HG03354 (cell line): ENCODE data around the gene TAF9.
"Not testable (repeated sequence)": the region's sequence is repeated elsewhere in the genome, so short reads cannot be mapped to it uniquely, and the experiment has no call there.

Source experiments
- ATAC-seq: cut with Tn5 transposase; IDR thresholded peaks from one replicate; pipeline ENCODE4 v1.9.1; 2021; ENCODE audit warnings: mild to moderate bottlenecking; ENCODE audit not compliant: unreplicated experiment, poor library complexity, severe bottlenecking

Gene TAF9

DNA sequence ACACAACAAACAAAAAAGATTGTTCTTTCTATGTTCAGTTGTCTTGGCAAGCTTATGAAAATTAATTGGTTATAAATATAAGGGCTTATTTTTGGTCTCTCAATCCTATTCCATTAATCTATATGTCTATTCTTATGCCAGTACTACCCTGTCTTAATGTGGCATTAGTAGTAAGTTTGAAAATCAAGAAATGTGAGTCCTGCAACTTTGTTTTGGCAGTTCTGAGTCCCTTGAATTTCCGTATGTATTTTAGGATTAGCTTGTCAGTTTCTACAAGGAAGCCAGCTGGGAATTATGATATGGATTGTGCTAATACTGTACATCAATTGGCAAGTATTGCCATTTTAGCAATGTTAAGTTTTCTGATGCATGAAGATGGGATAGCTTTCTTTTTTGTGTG is 26.2 kb downstream of the TAF9 start:
- no peak for ATAC-seq

DNA sequence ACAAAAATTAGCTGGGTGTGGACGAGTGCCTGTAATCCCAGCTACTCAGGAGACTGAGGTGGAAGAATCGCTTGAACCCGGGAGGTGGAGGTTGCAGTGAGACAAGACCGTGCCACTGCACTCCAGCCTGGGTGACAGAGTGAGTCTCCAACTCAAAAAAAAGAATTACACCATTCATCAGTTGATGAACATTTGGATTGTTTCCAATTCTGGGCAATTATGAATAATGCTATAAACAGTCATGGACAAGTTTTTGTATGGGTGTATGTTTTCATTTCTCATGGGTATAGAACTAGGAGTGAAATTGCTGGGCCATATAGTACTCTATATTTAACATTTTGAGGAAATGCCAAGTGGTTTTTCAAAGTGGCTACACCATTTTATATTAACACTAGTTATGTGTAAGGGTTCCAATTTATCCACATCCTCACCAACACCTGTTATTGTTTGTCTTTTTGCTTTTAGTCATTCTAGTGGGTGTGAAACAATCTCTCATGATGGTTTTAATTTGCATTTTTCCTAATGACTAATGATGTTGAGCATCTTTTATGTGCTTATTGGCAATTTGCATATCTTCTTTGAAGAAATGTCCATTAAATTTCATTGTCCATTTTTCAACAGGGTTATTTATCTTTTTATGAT is 27.7 kb downstream of the TAF9 start:
- ATAC-seq: no peak

DNA sequence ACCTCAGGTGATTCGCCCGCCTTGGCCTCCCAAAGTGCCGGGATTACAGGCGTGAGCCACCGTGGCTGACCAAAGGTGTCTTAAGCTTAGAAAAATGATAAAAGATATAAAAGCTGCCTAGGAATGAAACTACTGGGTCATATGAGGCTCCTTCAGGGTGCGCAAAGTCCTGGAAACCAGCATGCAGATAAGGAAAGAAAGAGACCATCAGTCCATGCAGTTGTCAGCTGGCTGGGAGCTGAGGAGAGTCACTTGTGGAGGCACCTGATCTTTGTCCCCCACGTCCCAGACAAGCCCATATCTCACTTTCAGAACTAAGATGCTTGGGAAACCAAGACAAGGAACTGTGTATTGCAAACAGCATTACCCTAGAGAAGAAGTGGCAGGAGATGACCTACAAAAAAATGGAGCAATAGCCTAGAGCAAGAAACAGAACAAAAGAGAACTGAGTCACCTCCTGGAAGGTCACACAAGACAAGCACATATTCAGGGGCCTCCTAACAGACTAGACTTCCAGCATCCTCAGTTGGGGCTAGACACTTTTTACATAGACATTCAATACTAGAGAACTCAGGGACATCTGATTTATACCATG is 33.9 kb downstream of the TAF9 start:
- no peak for ATAC-seq

DNA sequence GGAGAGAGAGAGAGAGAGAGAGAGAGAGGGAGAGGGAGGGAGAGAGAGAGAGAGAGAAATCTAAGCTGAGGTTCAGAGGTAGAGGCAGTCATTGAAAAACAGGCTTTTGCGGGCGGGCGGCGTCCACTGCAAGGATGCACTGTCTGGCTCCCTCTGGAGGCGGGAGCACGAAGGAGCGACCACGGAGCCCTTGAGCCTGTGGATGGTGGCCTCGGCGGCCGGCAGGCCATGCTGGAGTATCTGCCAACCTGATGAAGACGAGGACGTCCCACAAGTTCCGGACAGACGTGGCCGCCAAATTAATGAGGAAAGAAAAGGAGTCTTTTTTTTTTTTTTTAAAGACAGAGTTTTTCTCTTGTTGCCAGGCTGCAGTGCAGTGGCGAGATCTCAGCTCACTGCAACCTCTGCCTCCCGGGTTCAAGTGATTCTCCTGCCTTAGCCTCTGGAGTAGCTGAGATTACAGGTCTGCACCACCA is 34.5 kb downstream of the TAF9 start:
- peak; percentile 67 for ATAC-seq

DNA sequence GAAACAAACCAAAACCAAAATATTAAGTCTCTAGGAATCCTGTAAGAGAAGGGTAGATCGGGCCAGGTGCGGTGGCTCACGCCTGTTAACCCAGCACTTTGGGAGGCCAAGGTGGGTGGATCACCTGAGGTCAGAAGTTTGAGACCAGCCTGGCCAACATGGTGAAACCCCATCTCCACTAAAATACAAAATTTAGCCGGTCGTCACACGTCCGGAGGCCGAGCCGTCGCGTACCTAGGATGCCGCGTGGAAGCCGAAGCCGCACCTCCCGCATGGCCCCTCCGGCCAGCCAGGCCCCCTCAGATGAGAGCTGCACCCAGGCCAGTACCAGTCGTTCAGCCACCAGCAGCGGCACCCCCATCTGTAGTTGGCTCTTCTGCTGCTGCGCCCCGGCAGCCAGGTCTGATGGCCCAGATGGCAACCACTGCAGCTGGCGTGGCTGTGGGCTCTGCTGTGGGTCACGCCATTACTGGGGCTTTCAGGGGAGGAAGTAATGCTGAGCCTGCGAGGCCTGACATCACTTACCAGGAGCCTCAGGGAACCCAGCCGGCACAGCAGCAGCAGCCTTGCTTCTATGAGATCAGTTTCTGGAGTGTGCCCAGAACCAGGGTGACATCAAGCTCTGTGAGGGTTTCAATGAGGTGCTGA is 35.5 kb downstream of the TAF9 start:
- ATAC-seq: not testable (repeated sequence)

DNA sequence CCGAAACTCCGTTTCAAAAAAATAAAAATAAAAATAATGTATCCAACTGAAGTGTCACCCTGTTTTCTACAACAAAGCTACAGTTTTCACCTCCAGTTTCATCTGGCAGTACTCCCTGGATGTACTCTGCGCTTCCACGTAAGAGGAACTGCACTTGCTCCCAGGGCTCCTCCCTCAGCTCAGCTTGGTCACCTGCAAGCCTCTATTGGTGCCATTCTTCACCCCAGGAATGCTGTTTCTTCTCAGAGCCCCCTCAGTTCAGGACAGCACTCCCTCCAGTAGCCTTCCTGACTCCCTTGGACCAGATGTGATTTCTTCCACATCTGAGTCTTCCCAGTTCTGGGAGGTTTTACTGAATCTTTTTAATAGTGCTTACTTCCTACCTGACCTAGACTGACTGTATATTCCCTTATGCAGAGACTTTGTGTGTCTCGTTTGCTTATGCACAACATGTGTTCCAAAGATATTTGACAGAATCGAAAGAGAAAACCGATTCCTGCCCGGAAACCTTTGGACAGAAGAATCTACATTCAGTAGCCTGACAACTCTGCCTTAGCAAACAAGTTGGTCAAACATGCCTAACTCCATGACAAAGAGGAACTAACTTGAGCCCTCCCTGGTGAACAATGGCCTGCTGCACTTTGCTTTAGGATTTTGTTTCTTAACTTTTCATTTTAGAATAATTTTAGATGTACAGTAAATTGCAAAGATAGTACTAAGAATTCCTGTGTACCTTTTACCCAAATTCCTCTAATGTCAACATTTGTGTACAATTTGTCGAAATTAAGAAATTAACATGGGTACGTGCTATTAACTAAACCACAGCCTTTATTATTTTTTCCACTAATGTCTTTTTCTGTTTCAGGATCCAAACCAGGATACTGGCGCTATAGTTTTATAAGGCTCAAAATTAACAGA is 37.5 kb downstream of the TAF9 start:
- no peak for ATAC-seq

DNA sequence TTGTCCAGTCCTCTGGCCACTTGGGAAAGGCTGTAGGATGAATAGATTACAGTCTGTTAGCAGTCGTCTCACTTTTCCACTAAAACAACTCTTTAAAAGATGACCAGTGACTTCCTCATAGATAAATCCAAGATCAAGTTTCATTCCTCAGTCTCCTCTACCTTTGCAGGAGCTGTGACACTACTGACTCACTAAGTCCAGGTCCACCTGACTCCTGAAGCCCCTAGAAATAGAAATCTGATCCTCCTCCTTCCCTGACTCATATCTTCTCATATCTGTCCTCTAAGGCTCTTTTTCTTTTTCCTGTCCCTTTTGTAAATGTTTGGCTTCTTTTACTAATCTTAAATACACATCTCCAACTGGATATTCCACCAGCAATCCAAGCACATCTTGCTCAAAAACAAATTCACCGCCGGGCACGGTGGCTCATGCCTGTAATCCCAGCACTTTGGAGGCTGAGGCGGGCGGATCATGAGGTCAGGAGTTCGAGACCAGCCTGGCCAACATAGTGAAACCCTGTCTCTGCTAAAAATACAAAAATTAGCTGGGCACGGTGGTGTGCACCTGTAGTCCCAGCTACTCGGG is 39.3 kb downstream of the TAF9 start:
- no peak for ATAC-seq

DNA sequence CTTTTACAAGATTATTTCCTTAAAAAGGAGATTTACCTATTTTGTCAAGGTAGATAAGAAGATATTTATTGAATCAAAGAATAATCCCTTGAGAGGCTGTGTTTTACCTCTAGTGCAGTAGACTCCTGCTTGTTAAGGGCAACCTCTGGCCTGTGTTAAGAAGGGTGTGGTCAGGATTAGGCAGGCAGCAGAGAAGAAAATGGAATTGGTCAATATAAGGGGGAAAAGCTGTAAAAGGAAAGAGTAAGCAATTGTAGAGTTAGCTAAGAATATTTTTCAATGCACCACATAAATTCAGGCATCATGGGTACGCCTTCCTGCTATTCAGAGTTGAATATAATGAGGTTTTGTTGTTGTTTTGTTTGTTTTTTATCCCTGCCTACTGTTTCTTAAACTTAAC is 43.0 kb downstream of the TAF9 start:
- ATAC-seq: no peak

DNA sequence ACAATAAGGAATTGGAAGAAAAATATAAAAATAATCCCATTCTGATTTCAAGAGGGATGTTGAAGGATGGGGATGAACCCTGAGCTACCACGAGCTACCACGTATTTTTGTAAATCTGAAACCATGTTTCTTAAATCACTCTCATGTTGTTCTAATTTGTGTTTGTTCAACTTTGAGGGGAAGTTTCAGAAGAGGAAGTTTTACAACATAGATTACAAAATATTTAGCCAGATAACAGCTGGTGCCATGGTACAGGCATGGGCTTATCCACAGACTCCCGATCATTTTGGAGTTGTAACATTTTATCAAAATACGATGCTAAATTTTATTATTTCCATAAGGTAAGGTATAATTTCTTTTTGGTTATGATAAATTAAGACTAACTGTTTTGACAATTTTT is 51.9 kb downstream of the TAF9 start:
- ATAC-seq: no peak

DNA sequence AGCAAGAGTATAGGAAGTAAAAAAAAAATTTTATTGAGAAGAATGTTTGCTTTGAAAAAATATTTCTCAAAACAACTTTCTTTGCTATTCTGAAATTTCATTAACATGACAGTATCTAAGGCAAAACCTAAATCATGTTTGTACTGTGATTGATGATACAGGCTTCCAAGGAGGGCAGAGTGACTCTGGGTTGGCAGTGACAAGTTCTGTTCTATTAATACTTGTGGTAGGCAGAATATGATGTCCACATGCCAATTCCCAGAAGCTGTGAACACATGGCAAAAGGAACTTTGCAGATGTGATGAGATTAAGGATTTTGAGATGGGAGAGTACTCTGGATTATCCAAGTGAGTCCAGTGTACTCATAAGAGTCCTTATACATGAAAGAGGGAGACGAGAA is 53.3 kb downstream of the TAF9 start:
- no peak for ATAC-seq
